Measurements from ENCODE around the gene RABGAP1L. TPM values are rescaled to one million over a fixed set of nuclear protein-coding genes. Genes with fewer than 3 reads are reported as not detected.

The RABGAP1L gene
- total RNA-seq: 41.9 and 44.7 TPM in 2 replicates

GRCh38 chr1:174159252-174160108 lies at the start of gene RABGAP1L:
Gene RABGAP1L, plus strand, starts transcription at chr1:174159520.

GRCh38 chr1:174447866-174448530 lies 288.7 kb downstream of the RABGAP1L start, which contains the start of gene GPR52:
Gene GPR52, plus strand, starts transcription at chr1:174447964. Its CDS starts 148 bp downstream, at chr1:174448112.

GRCh38 chr1:174999936-175000696 lies 840.8 kb downstream of the RABGAP1L start, which contains the start of gene CACYBP:
Gene CACYBP, plus strand, starts transcription at chr1:174999947. Its CDS starts 234 bp downstream, at chr1:175000181.

GRCh38 chr1:175023043-175023921 lies 864.0 kb downstream of the RABGAP1L start, which contains the start of gene MRPS14:
Gene MRPS14, minus strand, starts transcription at chr1:175023425. Its CDS starts 17 bp downstream, at chr1:175023408.

Small RNAs within 50 kb of the gene (small RNA-seq; reads per million reads assigned to genes)
- gene BANF1P4 (not detected), gene RF00019 (not detected), gene RNU6-307P (not detected)

Other genes with a start within 250 kb of the RABGAP1L start
- not detected in 2 replicates for gene SERPINC1, start 242.2 kb upstream of the RABGAP1L start, total RNA-seq
- gene RC3H1, start 137.2 kb upstream of the RABGAP1L start, total RNA-seq: 36.4 and 39.3 TPM in 2 replicates

Data from hair follicle dermal papilla cell (primary cell).